Measurements from ENCODE around the gene FARSA. TPM values are rescaled to one million over a fixed set of nuclear protein-coding genes. Genes with fewer than 3 reads are reported as not detected.

FARSA gene
- total RNA-seq, 1 donor from 2014 or later, result 76.7 TPM

DNA sequence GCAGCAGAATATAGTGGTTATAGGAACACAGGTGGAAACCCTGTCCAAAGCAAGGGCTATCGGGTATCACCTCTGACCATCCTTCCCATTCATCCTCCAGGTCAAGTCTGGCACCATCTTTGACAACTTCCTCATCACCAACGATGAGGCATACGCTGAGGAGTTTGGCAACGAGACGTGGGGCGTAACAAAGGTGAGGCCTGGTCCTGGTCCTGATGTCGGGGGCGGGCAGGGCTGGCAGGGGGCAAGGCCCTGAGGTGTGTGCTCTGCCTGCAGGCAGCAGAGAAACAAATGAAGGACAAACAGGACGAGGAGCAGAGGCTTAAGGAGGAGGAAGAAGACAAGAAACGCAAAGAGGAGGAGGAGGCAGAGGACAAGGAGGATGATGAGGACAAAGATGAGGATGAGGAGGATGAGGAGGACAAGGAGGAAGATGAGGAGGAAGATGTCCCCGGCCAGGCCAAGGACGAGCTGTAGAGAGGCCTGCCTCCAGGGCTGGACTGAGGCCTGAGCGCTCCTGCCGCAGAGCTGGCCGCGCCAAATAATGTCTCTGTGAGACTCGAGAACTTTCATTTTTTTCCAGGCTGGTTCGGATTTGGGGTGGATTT is 10.0 kb upstream of the FARSA start:
- H3K27me3 Mint-ChIP-seq (ENCODE audit: low read depth, unreplicated experiment), result no peaks in the 10 kb centered on the region
- no peaks in the 10 kb centered on the region for H3K9me3 ChIP-seq (ENCODE audit: insufficient read depth, low read depth, low read length)
- H3K79me2 ChIP-seq (ENCODE audit: insufficient read depth, low read length), result peaks cover 81% of the 10 kb centered on the region
- H3K4me1 Mint-ChIP-seq (ENCODE audit: low read depth, unreplicated experiment), result peaks cover 31% of the 10 kb centered on the region
- TF ChIP-seq CTCF (IDR thresholded peaks at IDR 0.05; ENCODE audit: insufficient read depth, low read depth, low read length), result no peak
- TF ChIP-seq EZH2 (IDR thresholded peaks at IDR 0.05; ENCODE audit: insufficient read depth, low read length), result no peak
- no peak for DNase-seq (ENCODE audit: low read depth)
- H3K27me3 ChIP-seq (ENCODE audit: insufficient read depth, low read length), result no peaks in the 10 kb centered on the region
- peaks cover 42% of the 10 kb centered on the region for H3K36me3 ChIP-seq (ENCODE audit: insufficient read depth, low read length)
- H2AFZ ChIP-seq (ENCODE audit: low read depth, low read length), result no peak overlapping the region
- H3K27ac Mint-ChIP-seq (ENCODE audit: unreplicated experiment), result peak overlapping the region; percentile 96
- peak overlapping the region; percentile 25 for H3K27ac ChIP-seq (ENCODE audit: low read depth, low read length)
- H3K36me3 Mint-ChIP-seq (ENCODE audit: low read depth, unreplicated experiment), result peaks cover 29% of the 10 kb centered on the region
- H3K4me3 Mint-ChIP-seq (ENCODE audit: unreplicated experiment), result peak overlapping the region; percentile 74
- peaks cover 78% of the 10 kb centered on the region for H4K20me1 ChIP-seq (ENCODE audit: insufficient read depth, low read length)
- FAIRE-seq, result no peak
- H3K4me1 ChIP-seq (ENCODE audit: insufficient read depth, low read length), result peaks cover 37% of the 10 kb centered on the region
- peak overlapping the region; percentile 18 for H3K9ac ChIP-seq (ENCODE audit: low read length)
- no peak overlapping the region for H3K4me3 ChIP-seq (ENCODE audit: insufficient read depth, low read depth, low read length)
- no peaks in the 10 kb centered on the region for H3K9me3 Mint-ChIP-seq (ENCODE audit: unreplicated experiment)
- H3K4me2 ChIP-seq (ENCODE audit: low read length), result peak overlapping the region; percentile 67

DNA sequence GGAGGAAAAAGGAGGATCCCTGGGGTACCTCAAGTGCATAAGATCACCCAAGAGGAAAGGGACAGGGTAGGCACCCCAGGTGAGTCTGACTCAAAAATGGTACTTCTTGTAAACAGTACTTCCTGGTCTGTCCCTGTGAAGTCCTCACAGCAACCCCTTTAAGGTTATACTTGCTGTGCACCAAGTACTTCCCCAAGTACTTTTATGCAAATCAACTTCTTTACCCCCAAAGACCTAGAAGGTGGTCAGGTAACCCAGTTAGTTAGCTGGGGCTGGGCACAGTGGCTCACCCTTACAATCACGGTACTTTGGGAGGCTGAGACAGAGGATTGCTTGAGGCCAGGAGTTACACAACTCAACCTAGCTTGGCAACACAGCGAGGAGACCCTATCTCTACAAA is 7.4 kb upstream of the FARSA start:
- Histone ChIP-seq H3K4me3 (ENCODE audit: insufficient read depth, low read depth, low read length) (peak overlapping the region; percentile 91), H2AFZ (ENCODE audit: low read depth, low read length) (no peak overlapping the region), H3K4me2 (ENCODE audit: low read length) (peak overlapping the region; percentile 97), H3K36me3 (ENCODE audit: insufficient read depth, low read length) (peaks cover 40% of the 10 kb centered on the region), H3K9ac (ENCODE audit: low read length) (peak overlapping the region; percentile 97), H3K79me2 (ENCODE audit: insufficient read depth, low read length) (peaks cover 57% of the 10 kb centered on the region), H3K27me3 (ENCODE audit: insufficient read depth, low read length) (no peaks in the 10 kb centered on the region), H4K20me1 (ENCODE audit: insufficient read depth, low read length) (peaks cover 68% of the 10 kb centered on the region), H3K27ac (ENCODE audit: low read depth, low read length) (no peak overlapping the region), H3K9me3 (ENCODE audit: insufficient read depth, low read depth, low read length) (no peaks in the 10 kb centered on the region), H3K4me1 (ENCODE audit: insufficient read depth, low read length) (peaks cover 31% of the 10 kb centered on the region)
- Mint-ChIP-seq H3K27me3 (ENCODE audit: low read depth, unreplicated experiment) (no peaks in the 10 kb centered on the region), H3K27ac (ENCODE audit: unreplicated experiment) (peak overlapping the region; percentile 96), H3K4me3 (ENCODE audit: unreplicated experiment) (peak overlapping the region; percentile 100), H3K9me3 (ENCODE audit: unreplicated experiment) (no peaks in the 10 kb centered on the region), H3K36me3 (ENCODE audit: low read depth, unreplicated experiment) (peaks cover 27% of the 10 kb centered on the region), H3K4me1 (ENCODE audit: low read depth, unreplicated experiment) (peaks cover 35% of the 10 kb centered on the region)
- no peak for TF ChIP-seq EZH2 (IDR thresholded peaks at IDR 0.05; ENCODE audit: insufficient read depth, low read length)
- TF ChIP-seq CTCF (IDR thresholded peaks at IDR 0.05; ENCODE audit: insufficient read depth, low read depth, low read length), result no peak
- DNase-seq (ENCODE audit: low read depth), result no peak
- no peak for FAIRE-seq

- Histone ChIP-seq H3K9ac (ENCODE audit: low read length) (peak overlapping the region; percentile 97), H3K9me3 (ENCODE audit: insufficient read depth, low read depth, low read length) (no peaks in the 10 kb centered on the region), H3K36me3 (ENCODE audit: insufficient read depth, low read length) (peaks cover 40% of the 10 kb centered on the region), H3K4me2 (ENCODE audit: low read length) (peak overlapping the region; percentile 97), H3K27me3 (ENCODE audit: insufficient read depth, low read length) (no peaks in the 10 kb centered on the region), H3K79me2 (ENCODE audit: insufficient read depth, low read length) (peaks cover 57% of the 10 kb centered on the region), H3K4me3 (ENCODE audit: insufficient read depth, low read depth, low read length) (peak overlapping the region; percentile 91), H2AFZ (ENCODE audit: low read depth, low read length) (no peak overlapping the region), H3K4me1 (ENCODE audit: insufficient read depth, low read length) (peaks cover 31% of the 10 kb centered on the region), H3K27ac (ENCODE audit: low read depth, low read length) (no peak overlapping the region), H4K20me1 (ENCODE audit: insufficient read depth, low read length) (peaks cover 64% of the 10 kb centered on the region)
- no peaks in the 10 kb centered on the region for H3K27me3 Mint-ChIP-seq (ENCODE audit: low read depth, unreplicated experiment)
- H3K9me3 Mint-ChIP-seq (ENCODE audit: unreplicated experiment), result no peaks in the 10 kb centered on the region
- H3K36me3 Mint-ChIP-seq (ENCODE audit: low read depth, unreplicated experiment), result peaks cover 27% of the 10 kb centered on the region
- H3K4me3 Mint-ChIP-seq (ENCODE audit: unreplicated experiment), result peak overlapping the region; percentile 100
- no peak for TF ChIP-seq CTCF (IDR thresholded peaks at IDR 0.05; ENCODE audit: insufficient read depth, low read depth, low read length)
- TF ChIP-seq EZH2 (IDR thresholded peaks at IDR 0.05; ENCODE audit: insufficient read depth, low read length), result no peak
- DNase-seq (ENCODE audit: low read depth), result no peak
- FAIRE-seq, result no peak
- peaks cover 35% of the 10 kb centered on the region for H3K4me1 Mint-ChIP-seq (ENCODE audit: low read depth, unreplicated experiment)
- peak overlapping the region; percentile 96 for H3K27ac Mint-ChIP-seq (ENCODE audit: unreplicated experiment)
Measured at GRCh38 chr19:12939975-12940423, 6.5 kb upstream of the FARSA start.

Measured in astrocyte (in vitro differentiated cells and primary cell).